ENCODE data around the gene IQCK. TPM values are rescaled to one million over a fixed set of nuclear protein-coding genes. Genes with fewer than 3 reads are reported as not detected.
A peak's percentile ranks its signal among the peaks of the same experiment; 100 is the strongest.

IQCK gene
- total and polyA plus RNA-seq, 2 experiments from 2014 or later, result 13.2 to 13.9 TPM

GRCh38 chr16:19830902-19831560 is 113.0 kb downstream of the IQCK start:
- no peaks in the 10 kb centered on the region for H3K9me3 ChIP-seq (ENCODE audit: low read depth)
- TF ChIP-seq, protein P1, sequence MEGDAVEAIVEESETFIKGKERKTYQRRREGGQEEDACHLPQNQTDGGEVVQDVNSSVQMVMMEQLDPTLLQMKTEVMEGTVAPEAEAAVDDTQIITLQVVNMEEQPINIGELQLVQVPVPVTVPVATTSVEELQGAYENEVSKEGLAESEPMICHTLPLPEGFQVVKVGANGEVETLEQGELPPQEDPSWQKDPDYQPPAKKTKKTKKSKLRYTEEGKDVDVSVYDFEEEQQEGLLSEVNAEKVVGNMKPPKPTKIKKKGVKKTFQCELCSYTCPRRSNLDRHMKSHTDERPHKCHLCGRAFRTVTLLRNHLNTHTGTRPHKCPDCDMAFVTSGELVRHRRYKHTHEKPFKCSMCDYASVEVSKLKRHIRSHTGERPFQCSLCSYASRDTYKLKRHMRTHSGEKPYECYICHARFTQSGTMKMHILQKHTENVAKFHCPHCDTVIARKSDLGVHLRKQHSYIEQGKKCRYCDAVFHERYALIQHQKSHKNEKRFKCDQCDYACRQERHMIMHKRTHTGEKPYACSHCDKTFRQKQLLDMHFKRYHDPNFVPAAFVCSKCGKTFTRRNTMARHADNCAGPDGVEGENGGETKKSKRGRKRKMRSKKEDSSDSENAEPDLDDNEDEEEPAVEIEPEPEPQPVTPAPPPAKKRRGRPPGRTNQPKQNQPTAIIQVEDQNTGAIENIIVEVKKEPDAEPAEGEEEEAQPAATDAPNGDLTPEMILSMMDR (IDR thresholded peaks at IDR 0.05; ENCODE audit: low read depth, low read length), result no peak

GRCh38 chr16:19831678-19832077 is 113.6 kb downstream of the IQCK start:
- TF ChIP-seq, protein P1 (IDR thresholded peaks at IDR 0.05; ENCODE audit: low read depth, low read length), result no peak
- DNase-seq (ENCODE audit: low read depth in 1 of 2, low spot score in 1 of 2), result peak; percentile 35 to 66
- Histone ChIP-seq H3K27ac (no peak overlapping the region), H3K36me3 (no peaks in the 10 kb centered on the region), H3K9me3 (ENCODE audit: low read depth) (no peaks in the 10 kb centered on the region), H3K4me1 (ENCODE audit: low read depth) (peaks cover 10% of the 10 kb centered on the region), H3K27me3 (no peaks in the 10 kb centered on the region), H3K4me3 (no peak overlapping the region)

More at GRCh38 chr16:19830902-19831560, 113.0 kb downstream of the IQCK start:
- Histone ChIP-seq H3K4me1 (ENCODE audit: low read depth) (peaks cover 10% of the 10 kb centered on the region), H3K36me3 (no peaks in the 10 kb centered on the region), H3K27ac (peak overlapping the region; percentile 74), H3K4me3 (no peak overlapping the region), H3K27me3 (no peaks in the 10 kb centered on the region)
- no peak for DNase-seq (ENCODE audit: low read depth in 1 of 2, low spot score in 1 of 2)

- Histone ChIP-seq H3K27me3 (no peaks in the 10 kb centered on the region), H3K36me3 (no peaks in the 10 kb centered on the region), H3K4me3 (no peak overlapping the region), H3K9me3 (ENCODE audit: low read depth) (no peaks in the 10 kb centered on the region), H3K4me1 (ENCODE audit: low read depth) (peaks cover 10% of the 10 kb centered on the region), H3K27ac (no peak overlapping the region)
- DNase-seq (ENCODE audit: low read depth in 1 of 2, low spot score in 1 of 2), result peak in 1 of 2 donors; percentile 37
- TF ChIP-seq, protein P1 (IDR thresholded peaks at IDR 0.05; ENCODE audit: low read depth, low read length), result no peak
Observed at GRCh38 chr16:19833176-19833575, 115.1 kb downstream of the IQCK start.

GRCh38 chr16:19833581-19833980 is 115.5 kb downstream of the IQCK start:
- H3K4me3 ChIP-seq, result no peak overlapping the region
- no peaks in the 10 kb centered on the region for H3K9me3 ChIP-seq (ENCODE audit: low read depth)
- no peaks in the 10 kb centered on the region for H3K27me3 ChIP-seq
- peaks cover 10% of the 10 kb centered on the region for H3K4me1 ChIP-seq (ENCODE audit: low read depth)
- H3K27ac ChIP-seq, result no peak overlapping the region
- DNase-seq (ENCODE audit: low read depth in 1 of 2, low spot score in 1 of 2), result no peak
- H3K36me3 ChIP-seq, result no peaks in the 10 kb centered on the region
- TF ChIP-seq, protein P1 (IDR thresholded peaks at IDR 0.05; ENCODE audit: low read depth, low read length), result no peak

DNA sequence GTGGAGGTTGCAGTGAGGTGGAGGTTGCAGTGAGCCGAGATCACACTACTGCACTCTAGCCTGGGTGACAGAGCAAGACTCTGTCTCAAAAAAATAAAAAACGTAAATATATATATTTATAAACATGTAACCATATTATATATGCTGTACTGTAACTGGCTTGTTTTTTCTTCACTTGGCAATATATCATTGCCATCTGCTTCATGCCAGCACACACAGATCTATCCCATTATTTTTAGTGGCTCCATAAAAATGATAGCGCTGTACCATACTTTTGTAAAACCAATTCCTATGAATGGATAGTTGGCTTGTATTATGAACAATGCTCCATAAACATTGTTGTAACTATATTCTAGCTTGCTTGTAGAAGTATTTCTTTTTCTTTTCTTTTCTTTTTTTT is 117.1 kb downstream of the IQCK start:
- no peak overlapping the region for H3K4me3 ChIP-seq
- no peak for DNase-seq (ENCODE audit: low read depth in 1 of 2, low spot score in 1 of 2)
- H3K36me3 ChIP-seq, result no peaks in the 10 kb centered on the region
- no peaks in the 10 kb centered on the region for H3K9me3 ChIP-seq (ENCODE audit: low read depth)
- H3K4me1 ChIP-seq (ENCODE audit: low read depth), result peaks cover 10% of the 10 kb centered on the region
- H3K27me3 ChIP-seq, result no peaks in the 10 kb centered on the region
- H3K27ac ChIP-seq, result no peak overlapping the region
- TF ChIP-seq, protein P1 (IDR thresholded peaks at IDR 0.05; ENCODE audit: low read depth, low read length), result no peak
